GM23338 (cell line): Measurements from ENCODE around the gene CNTRL. TPM values are rescaled to one million over a fixed set of nuclear protein-coding genes. Genes with fewer than 3 reads are reported as not detected.

Source experiments
- ATAC-seq: fragments of 200-7000 bp; cut with Tn5 transposase; 3 replicates; pipeline ENCODE4 v1.9.1; 2020
- DNase-seq: peaks from one replicate; pipeline ENCODE4 v3.0.0-alpha.2; 2015; ENCODE audit warnings: low spot score
- H2AFZ ChIP-seq: fragments of 200-600 bp; sonication (generic); 2 replicates; pipeline ENCODE4 v1.8.0; 2016; ENCODE audit warnings: antibody characterized with exemption, mild to moderate bottlenecking, moderate library complexity
- H3F3A ChIP-seq: fragments of 200-600 bp; sonication (generic); replicated peaks from 2 replicates; pipeline ENCODE4 v1.8.0; 2017; ENCODE audit warnings: antibody characterized with exemption, mixed run types, low read depth
- H3K27ac ChIP-seq: fragments of 200-600 bp; sonication (generic); 2 replicates; pipeline ENCODE4 v1.6.1; 2016; ENCODE audit warnings: low read depth
- H3K27me3 ChIP-seq: fragments of 200-600 bp; sonication (generic); 2 replicates; pipeline ENCODE4 v1.8.0; 2016; ENCODE audit warnings: mild to moderate bottlenecking, mixed run types, moderate library complexity; ENCODE audit not compliant: insufficient read depth
- H3K36me3 ChIP-seq: fragments of 200-600 bp; sonication (generic); 2 replicates; pipeline ENCODE4 v1.8.0; 2016; ENCODE audit warnings: mild to moderate bottlenecking; ENCODE audit not compliant: insufficient read depth
- H3K4me1 ChIP-seq: fragments of 200-600 bp; sonication (generic); 2 replicates; pipeline ENCODE4 v1.8.0; 2016; ENCODE audit warnings: mild to moderate bottlenecking, moderate library complexity; ENCODE audit not compliant: insufficient read depth
- H3K4me2 ChIP-seq: fragments of 200-600 bp; sonication (generic); 2 replicates; pipeline ENCODE4 v1.7.1; 2017; ENCODE audit warnings: mixed run types
- H3K4me3 ChIP-seq: fragments of 200-600 bp; sonication (generic); 2 replicates; pipeline ENCODE4 v1.6.1; 2016; ENCODE audit warnings: mixed run types
- H3K79me2 ChIP-seq: fragments of 200-600 bp; sonication (generic); replicated peaks from 2 replicates; pipeline ENCODE4 v1.8.0; 2017; ENCODE audit warnings: mild to moderate bottlenecking; ENCODE audit not compliant: insufficient read depth
- H3K9me2 ChIP-seq: fragments of 200-600 bp; sonication (generic); 2 replicates; pipeline ENCODE4 v1.8.0; 2017; ENCODE audit not compliant: insufficient read depth
- H4K20me1 ChIP-seq: fragments of 200-600 bp; sonication (generic); replicated peaks from 2 replicates; pipeline ENCODE4 v1.8.0; 2017; ENCODE audit warnings: mild to moderate bottlenecking; ENCODE audit not compliant: insufficient read depth
- H3K27ac Mint-ChIP-seq: 2 replicates; pipeline ENCODE4 v1.8.0; 2020; ENCODE audit warnings: inconsistent platforms, mild to moderate bottlenecking, moderate library complexity, mixed read lengths
- H3K27me3 Mint-ChIP-seq: 3 replicates; pipeline ENCODE4 v1.8.0; 2022; ENCODE audit warnings: low read depth, mild to moderate bottlenecking, moderate library complexity, mixed read lengths, inconsistent platforms; ENCODE audit not compliant: insufficient read depth, poor library complexity
- H3K36me3 Mint-ChIP-seq: 3 replicates; pipeline ENCODE4 v1.8.0; 2021; ENCODE audit warnings: low read depth, mild to moderate bottlenecking, inconsistent platforms, moderate library complexity, mixed read lengths
- H3K4me1 Mint-ChIP-seq: 3 replicates; pipeline ENCODE4 v1.8.0; 2020; ENCODE audit warnings: mild to moderate bottlenecking, inconsistent platforms, mixed read lengths
- H3K4me3 Mint-ChIP-seq: 3 replicates; pipeline ENCODE4 v1.8.0; 2021; ENCODE audit warnings: moderate library complexity, mild to moderate bottlenecking, inconsistent platforms, mixed read lengths
- H3K9me3 Mint-ChIP-seq: 3 replicates; pipeline ENCODE4 v1.8.0; 2020; ENCODE audit warnings: moderate library complexity, mild to moderate bottlenecking, inconsistent platforms, mixed read lengths
- CREB1 ChIP-seq: fragments of 250-450 bp; sonication (Bioruptor Pico); IDR thresholded peaks from 2 replicates; pipeline ENCODE4 v1.5.0; 2020; ENCODE audit warnings: low read depth, mild to moderate bottlenecking, moderate library complexity
- CTCF ChIP-seq, 2 experiments: fragments of 200-600 bp in 1 of 2; sonication (generic) in 1 of 2; conservative IDR thresholded peaks; 2 replicates each; pipeline versions ENCODE4 v1.5.1 to v1.6.1; 2016 to 2017; ENCODE audit warnings: antibody characterized with exemption in 2 of 2, low read depth in 2 of 2, mild to moderate bottlenecking in 2 of 2, moderate library complexity in 1 of 2
- ETS1 ChIP-seq: IDR thresholded peaks from 2 replicates; pipeline ENCODE4 v1.6.1; 2016; ENCODE audit warnings: antibody characterized with exemption
- EZH2 ChIP-seq: fragments of 200-600 bp; sonication (generic); IDR thresholded peaks from one replicate; pipeline ENCODE4 v1.8.0; 2017; ENCODE audit warnings: antibody characterized with exemption, mild to moderate bottlenecking, low read depth; ENCODE audit not compliant: unreplicated experiment
- EZH2phosphoT487 ChIP-seq: fragments of 200-600 bp; sonication (generic); IDR thresholded peaks from one replicate; pipeline ENCODE4 v1.8.1; 2018; ENCODE audit warnings: antibody characterized with exemption; ENCODE audit not compliant: unreplicated experiment
- JUNB ChIP-seq: IDR thresholded peaks from one replicate; pipeline ENCODE4 v1.6.1; 2016; ENCODE audit warnings: antibody characterized with exemption; ENCODE audit not compliant: unreplicated experiment
- NANOG ChIP-seq: IDR thresholded peaks from 2 replicates; pipeline ENCODE4 v1.6.1; 2016; ENCODE audit warnings: antibody characterized with exemption, borderline replicate concordance
- POLR2AphosphoS5 ChIP-seq: IDR thresholded peaks from 2 replicates; pipeline ENCODE4 v1.6.1; 2016; ENCODE audit warnings: antibody characterized with exemption, low read depth
- REST ChIP-seq: IDR thresholded peaks from one replicate; pipeline ENCODE4 v1.6.1; 2018; ENCODE audit warnings: antibody characterized with exemption; ENCODE audit not compliant: unreplicated experiment
- STAT1 ChIP-seq: IDR thresholded peaks from one replicate; pipeline ENCODE4 v1.6.1; 2016; ENCODE audit warnings: antibody characterized with exemption; ENCODE audit not compliant: unreplicated experiment
- ZNF114 ChIP-seq: fragments of 250-450 bp; sonication (Bioruptor Pico); IDR thresholded peaks from 2 replicates; pipeline ENCODE4 v1.5.0; 2020; ENCODE audit warnings: mild to moderate bottlenecking, moderate library complexity
- ZNF331 ChIP-seq: fragments of 250-450 bp; sonication (Bioruptor Pico); IDR thresholded peaks from 2 replicates; pipeline ENCODE4 v1.5.0; 2020; ENCODE audit warnings: low read depth, mild to moderate bottlenecking, moderate library complexity
- ZNF462 ChIP-seq: fragments of 250-450 bp; sonication (Bioruptor Pico); IDR thresholded peaks from 2 replicates; pipeline ENCODE4 v1.5.0; 2020; ENCODE audit warnings: mild to moderate bottlenecking, moderate library complexity
- polyA plus RNA-seq: library from polyadenylated mRNA; unstranded; fragments of >200 nt; fragmentation: Nextera tagmentation; extraction: Ambion mirVana; gene quantifications from 2 replicates; pipeline ENCODE4 v1.2.1, GENCODE V29; 2016
- total RNA-seq: library from RNA; depleted of rRNA; stranded (reverse); fragments of >200 nt; shearing (Covaris generic); gene quantifications from 2 replicates; pipeline ENCODE4 v1.2.3, GENCODE V29; 2014

CNTRL gene
- total and polyA plus RNA-seq, 2 experiments from 2014 or later: 9.2 to 11.7 TPM

- Histone ChIP-seq H3K4me1 (no peaks in the 10 kb centered on the region), H2AFZ (no peak overlapping the region), H3K4me3 (no peak overlapping the region), H3K27me3 (peaks cover 4% of the 10 kb centered on the region; the same call in 1 of the 2 replicates), H4K20me1 (no peaks in the 10 kb centered on the region), H3K4me2 (no peak overlapping the region), H3K36me3 (no peaks in the 10 kb centered on the region), H3K79me2 (no peaks in the 10 kb centered on the region), H3F3A (no peaks in the 10 kb centered on the region), H3K9me2 (no peaks in the 10 kb centered on the region), H3K27ac (no peak overlapping the region)
- Mint-ChIP-seq H3K4me3 (no peak overlapping the region), H3K4me1 (no peaks in the 10 kb centered on the region), H3K27me3 (no peaks in the 10 kb centered on the region), H3K36me3 (no peaks in the 10 kb centered on the region), H3K27ac (no peak overlapping the region), H3K9me3 (no peaks in the 10 kb centered on the region)
- ATAC-seq: no peak
- TF ChIP-seq EZH2phosphoT487 (no peak), EZH2 (no peak), POLR2AphosphoS5 (no peak), JUNB (no peak), CREB1 (no peak), STAT1 (no peak), ZNF114 (no peak), ZNF331 (CRISPR knock-in tag) (no peak), CTCF (conservative IDR thresholded peaks at IDR 0.05; ENCODE audit: low read depth in 2 of 2) (no peak), ETS1 (no peak), ZNF462 (CRISPR knock-in tag) (no peak), NANOG (no peak), REST (no peak)
- DNase-seq: no peak
Observed at GRCh38 chr9:121082075-121082474, 7.3 kb downstream of the CNTRL start.
